Measurements from ENCODE around the gene SEC24D. TPM values are rescaled to one million over a fixed set of nuclear protein-coding genes. Genes with fewer than 3 reads are reported as not detected.

Gene SEC24D
- total and polyA plus RNA-seq, 2 donors (not counting 3 experiments of a cell fraction or from before 2014, with no cell fraction given): 81.5 to 127 TPM

- H3K9ac ChIP-seq (replicated peaks; ENCODE audit: extremely low read depth, insufficient read depth, low read length): no peak overlapping the region
Observed at GRCh38 chr4:118772767-118773428, 63.0 kb downstream of the SEC24D start.

GRCh38 chr4:118772081-118772766 is 63.7 kb downstream of the SEC24D start:
- intact Hi-C loops (cut with micrococcal nuclease): loop anchor here (1.0 kb wide), 4 partner anchors 26 to 197 kb away; partner anchors contain the start of gene SYNPO2
- CTCF ChIA-PET: interaction anchor here (0.6 to 6.4 kb wide), 40 partner anchors 10 to 269 kb away, joined by 3 to 79 read pairs (median 5); partner anchors contain the start of gene SYNPO2

More at GRCh38 chr4:118772767-118773428, 63.0 kb downstream of the SEC24D start:
- no peaks in the 10 kb centered on the region for H3K9me3 ChIP-seq (replicated peaks; ENCODE audit: control insufficient read depth, insufficient read depth, low read length)
- H3K36me3 ChIP-seq (ENCODE audit: control insufficient read depth in 2 of 2, extremely low read depth in 1 of 2, insufficient read depth in 2 of 2, low read length in 2 of 2): peaks cover 4 to 18% of the 10 kb centered on the region in 2 experiments
- H3K79me2 ChIP-seq (ENCODE audit: control insufficient read depth, insufficient read depth, low read length): peaks cover 29% of the 10 kb centered on the region
- H2AFZ ChIP-seq (ENCODE audit: low read depth, low read length): no peak overlapping the region
- TF ChIP-seq EZH2 (IDR thresholded peaks at IDR 0.05; ENCODE audit: borderline replicate concordance, low read depth, low read length, severe bottlenecking) (no peak), FOS (IDR thresholded peaks at IDR 0.05; ENCODE audit: borderline replicate concordance, insufficient read depth, low read length) (no peak), GATA2 (IDR thresholded peaks at IDR 0.05; ENCODE audit: insufficient read depth, insufficient read length, low read depth, low read length) (no peak)
- no peaks in the 10 kb centered on the region for H3K27me3 ChIP-seq (ENCODE audit: control insufficient read depth in 2 of 2, insufficient read depth in 2 of 2, low read length in 2 of 2)
- peak; percentile 40 for DNase-seq (ENCODE audit: low read depth, low spot score)
- POLR2A ChIA-PET: interaction anchor here (1.3 kb wide), 1 partner anchor 62 kb away, joined by 4 read pairs; no protein-coding TSS in a partner anchor
- dilution Hi-C loops (cut with MboI; ENCODE audit: extremely low pct_ligation_motif_present, low sequenced_read_pairs): no loop called here
- no TSS peak for BruUV-seq (replicated peaks)
- intact Hi-C loops (cut with micrococcal nuclease): loop anchor here (1.0 kb wide), 4 partner anchors 25 to 196 kb away; partner anchors contain the start of gene SYNPO2
- no peak overlapping the region for H3K27ac ChIP-seq (ENCODE audit: insufficient read depth, low read depth, low read length)
- H3K9me1 ChIP-seq (replicated peaks; ENCODE audit: control insufficient read depth, extremely low read depth, insufficient read depth, low read length): no peaks in the 10 kb centered on the region
- CTCF ChIA-PET: interaction anchor here (1.1 to 6.4 kb wide), 12 partner anchors 29 to 197 kb away, joined by 3 to 79 read pairs (median 8); partner anchors contain the start of gene SYNPO2
- peaks cover 33% of the 10 kb centered on the region for H3K4me1 ChIP-seq (ENCODE audit: control insufficient read depth, extremely low read depth, insufficient read depth, low read length)
- H3K4me2 ChIP-seq (ENCODE audit: insufficient read depth, low read length): peak overlapping the region; percentile 3
- H4K20me1 ChIP-seq (replicated peaks; ENCODE audit: control insufficient read depth, extremely low read depth, insufficient read depth, low read length): peaks cover 3% of the 10 kb centered on the region
- H3K4me3 ChIP-seq (replicated peaks in 1 of 3; ENCODE audit: insufficient read depth in 1 of 3, low read depth in 1 of 3, low read length in 3 of 3): no peak overlapping the region
- FAIRE-seq: no peak

More at GRCh38 chr4:118772081-118772766, 63.7 kb downstream of the SEC24D start:
- H3K9ac ChIP-seq (replicated peaks; ENCODE audit: extremely low read depth, insufficient read depth, low read length): no peak overlapping the region
- POLR2A ChIA-PET: interaction anchor here (1.3 kb wide), 1 partner anchor 63 kb away, joined by 4 read pairs; no protein-coding TSS in a partner anchor
- no peaks in the 10 kb centered on the region for H3K27me3 ChIP-seq (ENCODE audit: control insufficient read depth in 2 of 2, insufficient read depth in 2 of 2, low read length in 2 of 2)
- dilution Hi-C loops (cut with MboI; ENCODE audit: extremely low pct_ligation_motif_present, low sequenced_read_pairs): no loop called here
- FAIRE-seq (no peak), DNase-seq (ENCODE audit: low read depth, low spot score) (peak; percentile 55)
- peaks cover 35% of the 10 kb centered on the region for H3K4me1 ChIP-seq (ENCODE audit: control insufficient read depth, extremely low read depth, insufficient read depth, low read length)
- peaks cover 29% of the 10 kb centered on the region for H3K79me2 ChIP-seq (ENCODE audit: control insufficient read depth, insufficient read depth, low read length)
- no peak overlapping the region for H3K4me3 ChIP-seq (replicated peaks in 1 of 3; ENCODE audit: insufficient read depth in 1 of 3, low read depth in 1 of 3, low read length in 3 of 3)
- H3K9me3 ChIP-seq (replicated peaks; ENCODE audit: control insufficient read depth, insufficient read depth, low read length): no peaks in the 10 kb centered on the region
- H3K27ac ChIP-seq (ENCODE audit: insufficient read depth, low read depth, low read length): peak overlapping the region; percentile 1
- H3K36me3 ChIP-seq (ENCODE audit: control insufficient read depth in 2 of 2, extremely low read depth in 1 of 2, insufficient read depth in 2 of 2, low read length in 2 of 2): peaks cover 4 to 21% of the 10 kb centered on the region in 2 experiments
- no peak overlapping the region for H3K4me2 ChIP-seq (ENCODE audit: insufficient read depth, low read length)
- BruUV-seq (replicated peaks): no TSS peak
- no peak for TF ChIP-seq JUN (IDR thresholded peaks at IDR 0.05; ENCODE audit: borderline replicate concordance, insufficient read depth, insufficient read length, low read depth)
- peak in 1 of 2 donors; percentile 32 for TF ChIP-seq CTCF (IDR thresholded peaks at IDR 0.05; ENCODE audit: extremely low read depth in 1 of 2, insufficient read depth in 1 of 2, low read depth in 1 of 2, low read length in 2 of 2)
- TF ChIP-seq MAX (IDR thresholded peaks at IDR 0.05; ENCODE audit: insufficient read depth, insufficient read length): no peak
- TF ChIP-seq MYC (IDR thresholded peaks at IDR 0.05; ENCODE audit: low read depth, low read length): no peak
- TF ChIP-seq FOS (IDR thresholded peaks at IDR 0.05; ENCODE audit: borderline replicate concordance, insufficient read depth, low read length): no peak
- no peaks in the 10 kb centered on the region for H3K9me1 ChIP-seq (replicated peaks; ENCODE audit: control insufficient read depth, extremely low read depth, insufficient read depth, low read length)
- H4K20me1 ChIP-seq (replicated peaks; ENCODE audit: control insufficient read depth, extremely low read depth, insufficient read depth, low read length): peaks cover 3% of the 10 kb centered on the region
- H2AFZ ChIP-seq (ENCODE audit: low read depth, low read length): no peak overlapping the region
